Aorta (tissue), 5 donors: Measurements from ENCODE around the gene EXOC3L4. TPM values are rescaled to one million over a fixed set of nuclear protein-coding genes. Genes with fewer than 3 reads are reported as not detected.

Experiments
- ATAC-seq: fragments of 200-7000 bp; cut with Tn5 transposase; one replicate; pipeline ENCODE4 v1.9.1; 2022; ENCODE audit warnings: moderate library complexity; ENCODE audit not compliant: low FRiP score
- DNase-seq, 2 donors: peaks; one replicate each; pipeline ENCODE4 v3.0.0-alpha.2; 2020
- H3K27ac ChIP-seq, 2 donors: one replicate each; pipeline ENCODE4 v1.5.1; 2013; ENCODE audit warnings: low read length in 2 of 2, mild to moderate bottlenecking in 2 of 2, moderate library complexity in 2 of 2, control low read depth in 1 of 2, inconsistent platforms in 1 of 2, low read depth in 1 of 2
- H3K27me3 ChIP-seq, 2 donors: one replicate each; pipeline ENCODE4 v1.6.1; 2013; ENCODE audit warnings: control low read depth in 1 of 2, low read length in 1 of 2, mild to moderate bottlenecking in 1 of 2, moderate library complexity in 1 of 2; ENCODE audit not compliant: insufficient read depth in 2 of 2, control insufficient read depth in 1 of 2
- H3K36me3 ChIP-seq, 2 donors: one replicate each; pipeline ENCODE4 v1.6.1; 2013; ENCODE audit warnings: control low read depth in 1 of 2, low read length in 1 of 2, mild to moderate bottlenecking in 1 of 2; ENCODE audit not compliant: insufficient read depth in 2 of 2, control insufficient read depth in 1 of 2
- H3K4me1 ChIP-seq, 2 donors: one replicate each; pipeline ENCODE4 v1.6.1; 2013; ENCODE audit warnings: low read length in 2 of 2, control low read depth in 1 of 2, mild to moderate bottlenecking in 1 of 2, moderate library complexity in 1 of 2; ENCODE audit not compliant: insufficient read depth in 2 of 2, control insufficient read depth in 1 of 2
- H3K4me3 ChIP-seq, 2 donors: one replicate each; pipeline ENCODE4 v1.5.1; 2013; ENCODE audit warnings: low read length in 2 of 2, control low read depth in 1 of 2, mild to moderate bottlenecking in 1 of 2
- H3K9me3 ChIP-seq: one replicate; pipeline ENCODE4 v1.6.1; 2013; ENCODE audit warnings: mild to moderate bottlenecking, low read length; ENCODE audit not compliant: control insufficient read depth
- WGBS, 2 donors: extraction: QIAGEN DNeasy Blood & Tissue Kit; methylation state at CpG; one replicate each; pipeline ENCODE4 v1.1.7; 2013; 5-methylcytosine and 5-hydroxymethylcytosine counted together
- intact Hi-C, 2 donors: fragments of 100-400 bp; cut with DNase I; formaldehyde crosslinking; loops; one replicate each; pipeline versions ENCODE4 v1.14.2 to v1.15.0; 2022
- polyA plus RNA-seq, 2 donors: library from polyadenylated mRNA; stranded (reverse); fragments of 200-250 nt; gene quantifications; one replicate each; pipeline ENCODE4 v1.2.3, GENCODE V29; 2013
- total RNA-seq, 2 donors: library from RNA; stranded (reverse); fragmentation: NEBNext Ultra II Directional; extraction: Animal tissue kit (Norgen Biotek cat#: 25700); gene quantifications; one replicate each; pipeline ENCODE4 v1.2.1, GENCODE V29; 2021
- donor health status: healthy with polysubstance abuse.
- donor health status: Bipolar disorder and iron deficiency.
- donor health status: DM: no; HTN: no; CAD: no.
- donor health status: DM: no; HTN: no; CAD: no.
- donor health status: DM: yes; HTN: yes; CAD: no.

EXOC3L4 gene
- total and polyA plus RNA-seq, 4 donors = 0.68 to 7.4 (median 4.8) TPM; not detected in 1

DNA sequence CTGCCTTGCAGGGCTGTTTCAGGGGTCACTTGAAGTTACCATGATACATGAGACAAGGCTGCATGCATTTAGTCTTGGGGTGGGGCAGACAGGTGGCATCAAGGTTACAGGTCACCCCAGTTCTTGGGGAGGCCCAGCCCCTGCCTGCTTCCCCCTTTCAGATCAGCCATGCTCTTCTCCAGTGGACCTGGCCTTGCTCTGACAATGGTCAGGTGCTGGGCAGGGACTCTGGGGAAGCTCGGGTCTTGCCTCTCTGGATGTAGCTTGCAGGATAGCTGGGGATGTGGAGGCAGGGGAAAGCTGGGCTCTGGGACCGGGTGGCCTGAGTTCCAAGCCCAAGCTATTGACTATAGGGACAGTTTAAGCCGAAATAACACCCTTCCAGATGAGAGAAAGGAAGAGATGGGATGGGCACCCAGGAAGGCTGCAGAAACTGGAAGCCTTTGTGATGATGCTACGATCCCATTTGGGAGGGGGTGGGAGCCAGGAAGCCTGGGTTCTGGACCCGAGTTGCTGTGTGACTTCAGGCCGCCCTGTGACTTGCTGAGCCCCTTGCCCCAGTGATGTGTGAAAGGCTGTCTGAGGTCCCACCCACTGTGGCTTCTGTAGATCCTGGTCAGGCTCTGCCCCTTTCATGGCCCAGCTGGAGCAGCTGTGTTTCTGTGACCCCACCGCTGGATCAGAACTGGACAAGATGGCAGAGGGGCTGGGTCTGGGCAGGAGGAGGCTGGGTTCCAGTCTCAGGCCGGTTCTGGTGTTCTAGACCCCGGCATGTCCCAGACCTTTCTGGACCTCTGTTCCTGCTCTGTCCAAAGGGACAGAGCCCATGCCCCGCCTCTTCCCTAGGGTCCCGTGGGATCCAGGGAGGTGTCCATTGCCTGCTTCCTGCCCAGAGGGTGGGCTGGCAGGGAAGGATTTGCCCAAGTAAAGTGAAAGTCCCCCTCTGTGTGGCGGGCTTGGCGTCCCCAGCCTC is 30.9 kb downstream of the EXOC3L4 start:
- no peak overlapping the region for H3K4me3 ChIP-seq
- no peak overlapping the region for H3K27ac ChIP-seq
- WGBS, 2 donors = 95% methylated on average over 13 of the region's 13 CpGs
- DNase-seq (peak; percentile 12 to 45), ATAC-seq (no peak)
- H3K9me3 ChIP-seq = no peaks in the 10 kb centered on the region
- H3K36me3 ChIP-seq = no peaks in the 10 kb centered on the region
- no peaks in the 10 kb centered on the region for H3K27me3 ChIP-seq
- no peaks in the 10 kb centered on the region for H3K4me1 ChIP-seq
- intact Hi-C loops = no loop called here

DNA sequence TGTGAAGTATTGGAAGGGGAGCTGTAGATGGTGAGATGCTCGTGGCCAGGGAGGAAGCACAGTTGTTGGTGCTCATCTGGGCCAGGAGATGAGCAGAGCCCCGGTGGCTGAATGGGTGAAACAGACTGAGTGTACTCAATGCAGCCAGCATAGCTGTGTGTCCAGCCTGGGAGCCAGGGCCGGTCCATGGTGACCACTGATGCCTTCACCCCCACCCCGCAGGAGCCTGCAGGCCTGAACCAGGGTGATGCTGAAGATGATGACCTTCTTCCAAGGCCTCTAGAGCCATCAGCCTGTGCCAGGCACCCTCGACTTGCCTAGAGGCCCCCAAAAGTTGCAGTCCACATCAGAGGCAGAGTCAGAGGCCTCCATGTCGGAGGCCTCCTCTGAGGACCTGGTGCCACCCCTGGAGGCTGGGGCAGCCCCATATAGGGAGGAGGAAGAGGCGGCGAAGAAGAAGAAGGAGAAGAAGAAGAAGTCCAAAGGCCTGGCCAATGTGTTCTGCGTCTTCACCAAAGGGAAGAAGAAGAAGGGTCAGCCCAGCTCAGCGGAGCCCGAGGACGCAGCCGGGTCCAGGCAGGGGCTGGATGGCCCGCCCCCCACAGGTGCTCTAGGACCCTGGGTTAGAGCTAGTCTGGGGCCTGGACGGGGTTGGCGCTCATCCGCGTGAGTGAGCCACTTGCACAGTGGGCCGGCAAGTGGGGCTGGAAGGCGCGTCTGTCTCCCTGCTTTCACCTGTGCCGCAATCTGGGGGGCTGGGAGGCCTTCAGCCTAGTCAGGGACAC is 31.8 kb downstream of the EXOC3L4 start:
- no peaks in the 10 kb centered on the region for H3K9me3 ChIP-seq
- H3K4me1 ChIP-seq = no peaks in the 10 kb centered on the region
- 67 to 70% methylated on average over 22 of the region's 22 CpGs for WGBS, 2 donors
- ATAC-seq = no peak
- H3K27ac ChIP-seq = no peak overlapping the region
- no peaks in the 10 kb centered on the region for H3K27me3 ChIP-seq
- no peak overlapping the region for H3K4me3 ChIP-seq
- intact Hi-C loops = no loop called here
- DNase-seq = peak; percentile 41 to 73
- H3K36me3 ChIP-seq = no peaks in the 10 kb centered on the region

DNA sequence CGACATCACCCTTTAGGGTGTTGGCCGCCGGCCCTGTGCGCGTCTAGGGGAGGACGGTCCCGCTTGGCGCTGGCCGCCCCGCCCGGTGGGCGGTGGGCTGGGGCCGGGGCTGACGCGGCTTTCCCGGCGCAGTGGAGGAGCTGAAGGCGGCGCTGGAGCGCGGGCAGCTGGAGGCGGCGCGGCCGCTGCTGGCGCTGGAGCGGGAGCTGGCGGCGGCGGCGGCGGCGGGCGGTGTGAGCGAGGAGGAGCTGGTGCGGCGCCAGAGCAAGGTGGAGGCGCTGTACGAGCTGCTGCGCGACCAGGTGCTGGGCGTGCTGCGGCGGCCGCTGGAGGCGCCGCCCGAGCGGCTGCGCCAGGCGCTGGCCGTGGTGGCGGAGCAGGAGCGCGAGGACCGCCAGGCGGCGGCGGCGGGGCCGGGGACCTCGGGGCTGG is 32.4 kb downstream of the EXOC3L4 start:
- Histone ChIP-seq H3K4me3 (no peak overlapping the region), H3K4me1 (no peaks in the 10 kb centered on the region), H3K27me3 (no peaks in the 10 kb centered on the region), H3K27ac (no peak overlapping the region), H3K36me3 (no peaks in the 10 kb centered on the region), H3K9me3 (no peaks in the 10 kb centered on the region)
- 0 to 8% methylated on average over 22 to 62 of the region's 62 CpGs for WGBS, 2 donors
- intact Hi-C loops = no loop called here
- peak; percentile 49 to 79 for DNase-seq
- ATAC-seq = no peak

GRCh38 chr14:103127356-103127755 is 32.8 kb downstream of the EXOC3L4 start:
- Histone ChIP-seq H3K4me3 (no peak overlapping the region), H3K4me1 (no peaks in the 10 kb centered on the region), H3K27ac (no peak overlapping the region), H3K27me3 (no peaks in the 10 kb centered on the region), H3K36me3 (no peaks in the 10 kb centered on the region), H3K9me3 (no peaks in the 10 kb centered on the region)
- intact Hi-C loops = no loop called here
- DNase-seq (peak in 1 of 2 donors; percentile 71), ATAC-seq (no peak)
- WGBS, 2 donors = 37 to 40% methylated on average over 33 to 39 of the region's 39 CpGs

DNA sequence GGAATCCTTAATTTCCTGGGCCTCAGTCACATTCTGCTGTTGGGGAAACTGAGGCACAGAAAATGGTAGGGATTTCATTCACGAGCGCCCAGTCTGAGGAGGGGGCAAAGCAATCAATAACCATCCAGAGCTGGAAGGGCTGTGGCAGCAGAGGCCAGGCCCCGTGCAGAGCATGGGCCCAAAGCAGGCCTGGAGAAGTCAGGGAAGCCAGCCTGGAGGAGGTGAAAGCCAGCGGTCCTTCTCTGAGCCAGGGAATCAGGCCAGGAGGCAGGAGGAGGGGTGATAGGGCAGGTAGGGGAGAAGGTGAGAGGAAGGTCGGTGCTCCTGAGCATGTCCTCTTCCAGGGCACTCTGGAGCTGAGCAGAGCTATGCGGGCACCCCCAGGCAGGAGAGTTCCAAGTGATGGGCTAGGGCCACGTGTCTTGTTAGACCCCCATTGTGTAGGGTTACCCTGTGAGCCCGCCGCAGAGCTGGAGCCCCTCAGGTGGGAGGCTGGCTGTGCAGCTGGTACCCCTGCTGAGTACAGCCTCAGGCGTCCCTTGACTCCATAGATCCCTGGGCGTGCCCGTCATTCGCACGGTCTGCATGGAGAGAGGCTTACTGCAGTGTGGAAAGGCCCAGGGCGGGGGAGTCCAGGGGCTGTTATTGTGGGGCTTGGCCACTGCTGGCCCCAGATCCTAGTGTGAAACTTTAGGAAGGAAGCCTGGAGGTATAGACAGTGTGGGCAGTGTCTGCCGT is 33.5 kb downstream of the EXOC3L4 start:
- Histone ChIP-seq H3K4me3 (no peak overlapping the region), H3K4me1 (no peaks in the 10 kb centered on the region), H3K27ac (no peak overlapping the region), H3K27me3 (no peaks in the 10 kb centered on the region), H3K9me3 (no peaks in the 10 kb centered on the region), H3K36me3 (no peaks in the 10 kb centered on the region)
- DNase-seq (peak; percentile 41 to 75), ATAC-seq (no peak)
- 95 to 96% methylated on average over 16 of the region's 16 CpGs for WGBS, 2 donors
- intact Hi-C loops = no loop called here

- no peak for ATAC-seq
- Histone ChIP-seq H3K9me3 (no peaks in the 10 kb centered on the region), H3K36me3 (no peaks in the 10 kb centered on the region), H3K4me1 (no peaks in the 10 kb centered on the region), H3K4me3 (no peak overlapping the region), H3K27me3 (no peaks in the 10 kb centered on the region), H3K27ac (no peak overlapping the region)
- intact Hi-C loops = no loop called here
- WGBS, 2 donors = 61 to 68% methylated on average over 13 of the region's 13 CpGs
- DNase-seq = peak in 1 of 2 donors; percentile 76
These were observed 34.2 kb downstream of the EXOC3L4 start for GRCh38 chr14:103128631-103129300.

GRCh38 chr14:103129301-103130016 is 34.9 kb downstream of the EXOC3L4 start:
- no peaks in the 10 kb centered on the region for H3K4me1 ChIP-seq
- WGBS, 2 donors = 95 to 96% methylated on average over 11 to 12 of the region's 12 CpGs
- DNase-seq = no peak

More at GRCh38 chr14:103129301-103130016, 34.9 kb downstream of the EXOC3L4 start:
- no peak overlapping the region for H3K27ac ChIP-seq
- no peak for ATAC-seq
- intact Hi-C loops = no loop called here
- no peaks in the 10 kb centered on the region for H3K9me3 ChIP-seq
- no peaks in the 10 kb centered on the region for H3K36me3 ChIP-seq
- H3K27me3 ChIP-seq = no peaks in the 10 kb centered on the region
- H3K4me3 ChIP-seq = no peak overlapping the region
